Pancreas (tissue), 10 donors: Measurements from ENCODE around the gene DBP. TPM values are rescaled to one million over a fixed set of nuclear protein-coding genes. Genes with fewer than 3 reads are reported as not detected.

ENCODE experiments used
- ATAC-seq, 4 donors: fragments of 200-7000 bp; cut with Tn5 transposase; one replicate each; pipeline versions ENCODE4 v1.8.0 to v1.9.1; 2020; ENCODE audit warnings: mild to moderate bottlenecking in 4 of 4, moderate library complexity in 4 of 4
- DNase-seq, 6 donors: peaks; one replicate each; pipeline ENCODE4 v3.0.0-alpha.2; 2020
- FAIRE-seq: peaks from 2 replicates; lab custom pipeline; 2012; peaks lifted over from hg19 to GRCh38; lab: Jason Lieb, UNC
- H3K27ac ChIP-seq, 4 donors: fragments of 200-600 bp; sonication (generic); 1 replicate in 3 of 4; 2 replicates in 1 of 4; pipeline versions ENCODE4 v1.5.0 to v1.8.0; 2020
- H3K27me3 ChIP-seq, 4 donors: fragments of 200-600 bp; one replicate each; pipeline ENCODE4 v1.8.0; 2021
- H3K36me3 ChIP-seq, 3 donors: fragments of 200-600 bp; sonication (generic) in 1 of 3; one replicate each; pipeline versions ENCODE4 v1.5.0 to v1.8.0; 2020 to 2021
- H3K4me1 ChIP-seq, 3 donors: fragments of 200-600 bp; one replicate each; pipeline ENCODE4 v1.8.0; 2021
- H3K4me3 ChIP-seq, 4 donors: fragments of 200-600 bp; sonication (generic) in 2 of 4; one replicate each; pipeline versions ENCODE4 v1.5.0 to v1.8.0; 2020 to 2021
- H3K9me3 ChIP-seq, 4 donors: fragments of 200-600 bp; one replicate each; pipeline ENCODE4 v1.8.0; 2021
- CTCF ChIP-seq, 4 donors: fragments of 200-600 bp; sonication (generic) in 3 of 4; IDR thresholded peaks; one replicate each; pipeline versions ENCODE4 v1.5.0 to v1.8.0; 2021; ENCODE audit warnings: antibody characterized with exemption in 4 of 4
- WGBS, 2 donors: extraction: QIAGEN DNeasy Blood & Tissue Kit; methylation state at CpG; one replicate each; pipeline ENCODE4 v1.1.7; 2013; 5-methylcytosine and 5-hydroxymethylcytosine counted together
- intact Hi-C, 3 donors: fragments of 100-400 bp; cut with DNase I; formaldehyde crosslinking; loops; one replicate each; pipeline versions ENCODE4 v1.11.1 to v1.14.2; 2022
- polyA plus RNA-seq, 2 donors: library from polyadenylated mRNA; stranded (reverse); fragments of 200-250 nt; gene quantifications; one replicate each; pipeline ENCODE4 v1.2.3, GENCODE V29; 2013
- total RNA-seq, 6 donors: library from RNA; stranded (reverse); fragmentation: NEBNext Ultra II Directional in 4 of 6; extraction: Animal tissue kit (Norgen Biotek cat#: 25700) in 4 of 6; gene quantifications; one replicate each; pipeline versions ENCODE4 v1.2.1 to v1.2.4, GENCODE V29; 2021 to 2023
- donor health status: healthy with polysubstance abuse.
- donor health status: DM: no; HTN: no; CAD: no; lungs with moderate emphysema.
- donor health status: DM: no; HTN: no; CAD: no.
- donor health status: control.
- donor health status: control.
- donor health status: Bipolar disorder and iron deficiency.
- donor health status: DM: yes; HTN: yes; CAD: no.
- donor health status: DM: no; HTN: no; CAD: no.
- donor health status: DM: no; HTN: no; CAD: no.
- donor health status: DM: yes; HTN: yes; CAD: no.

Gene DBP
- total and polyA plus RNA-seq, 8 donors, result 3.3 to 11.4 (median 6.5) TPM

GRCh38 chr19:48609571-48610108 is 27.5 kb downstream of the DBP start:
- Histone ChIP-seq H3K36me3 (no peaks in the 10 kb centered on the region), H3K27me3 (no peaks in the 10 kb centered on the region), H3K9me3 (no peaks in the 10 kb centered on the region), H3K27ac (no peak overlapping the region), H3K4me3 (no peak overlapping the region), H3K4me1 (no peaks in the 10 kb centered on the region)
- TF ChIP-seq CTCF (IDR thresholded peaks at IDR 0.05), result no peak
- intact Hi-C loops, result no loop called here
- WGBS, 2 donors, result 88 to 90% methylated on average over 20 of the region's 20 CpGs
- no peak for ATAC-seq
- no peak for DNase-seq
- no peak for FAIRE-seq

DNA sequence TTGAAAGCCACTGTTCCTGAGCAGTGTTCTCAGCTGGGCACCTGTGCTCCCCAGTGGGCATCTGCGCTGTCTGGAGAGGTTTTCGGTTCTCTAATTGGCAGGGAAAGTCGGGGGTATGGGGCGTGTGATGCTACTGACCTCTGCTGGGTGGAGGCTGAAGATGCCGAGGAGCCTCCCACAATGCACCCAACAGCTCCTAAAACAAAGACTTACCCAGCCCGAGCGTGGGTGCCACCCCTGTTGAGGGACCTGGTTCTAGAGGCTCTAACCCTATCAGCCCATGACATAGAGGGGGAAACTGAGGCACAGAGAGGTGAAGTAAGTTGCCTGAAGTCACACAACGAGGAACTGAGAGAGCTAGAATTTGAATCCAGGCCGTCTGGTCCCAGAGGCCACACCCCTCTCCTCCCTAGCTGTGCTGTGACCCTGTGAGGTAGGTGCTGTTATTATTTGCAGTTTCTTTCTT is 28.3 kb downstream of the DBP start:
- TF ChIP-seq CTCF (IDR thresholded peaks at IDR 0.05), result no peak
- 46 to 59% methylated on average over 9 of the region's 9 CpGs for WGBS, 2 donors
- Histone ChIP-seq H3K27me3 (no peaks in the 10 kb centered on the region), H3K27ac (no peak overlapping the region), H3K9me3 (no peaks in the 10 kb centered on the region), H3K36me3 (no peaks in the 10 kb centered on the region), H3K4me3 (no peak overlapping the region), H3K4me1 (no peaks in the 10 kb centered on the region)
- ATAC-seq (peak in 3 of 4 donors; percentile 36 to 69 (median 55)), DNase-seq (no peak), FAIRE-seq (no peak)
- intact Hi-C loops, result no loop called here

DNA sequence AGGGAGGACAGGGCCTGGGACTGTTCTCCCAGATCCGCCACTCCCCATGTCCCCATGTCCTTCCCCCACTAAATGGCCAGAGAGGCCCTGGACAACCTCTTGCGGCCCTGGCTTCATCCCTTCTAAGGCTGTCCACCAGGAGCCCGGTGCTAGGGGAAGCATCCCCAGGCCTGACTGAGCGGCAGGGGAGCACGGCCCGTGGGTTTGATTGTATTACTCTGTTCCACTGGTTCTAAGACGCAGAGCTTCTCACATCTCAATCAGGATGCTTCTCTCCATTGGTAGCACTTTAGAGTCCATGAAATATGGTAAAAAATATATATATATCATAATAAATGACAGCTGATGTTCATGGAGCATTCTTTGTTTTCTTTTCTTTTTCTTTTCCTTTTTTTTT is 29.8 kb downstream of the DBP start:
- DNase-seq (no peak), FAIRE-seq (no peak), ATAC-seq (no peak)
- no peak overlapping the region for H3K4me3 ChIP-seq
- H3K27me3 ChIP-seq, result no peaks in the 10 kb centered on the region
- H3K9me3 ChIP-seq, result no peaks in the 10 kb centered on the region
- no peak overlapping the region for H3K27ac ChIP-seq
- no peak for TF ChIP-seq CTCF (IDR thresholded peaks at IDR 0.05)
- H3K4me1 ChIP-seq, result no peaks in the 10 kb centered on the region
- no peaks in the 10 kb centered on the region for H3K36me3 ChIP-seq
- intact Hi-C loops, result no loop called here
- WGBS, 2 donors, result 73 to 86% methylated on average over 7 of the region's 7 CpGs

- no peak for DNase-seq
- intact Hi-C loops, result no loop called here
Observed at GRCh38 chr19:48606463-48607358, 30.5 kb downstream of the DBP start, which contains the start of gene SPACA4. SPACA4 (plus strand) TSS chr19:48606742; CDS start chr19:48606979, 237 bp downstream.

More at GRCh38 chr19:48606463-48607358, 30.5 kb downstream of the DBP start, which contains the start of gene SPACA4:
- no peak within 1 kb of the TSS for H3K4me3 ChIP-seq
- ATAC-seq (no peak), FAIRE-seq (no peak)
- no peak for TF ChIP-seq CTCF (IDR thresholded peaks at IDR 0.05)
- no peaks in the 10 kb centered on the region for H3K27me3 ChIP-seq
- no peaks in the 10 kb centered on the region for H3K9me3 ChIP-seq
- no peaks in the 10 kb centered on the region for H3K36me3 ChIP-seq
- H3K27ac ChIP-seq, result no peak within 1 kb of the TSS
- H3K4me1 ChIP-seq, result no peaks in the 10 kb centered on the region
- 75 to 85% methylated on average over 39 of the region's 39 CpGs for WGBS, 2 donors
